Hematopoietic multipotent progenitor cell treated with erythropoietin and hydrocortisone succinate and interleukin-3 and kit ligand, for 17 days (in vitro differentiated cells): ENCODE results near the gene ATXN3.

ENCODE experiments used
- DNase-seq: peaks from one replicate; pipeline ENCODE4 v3.0.0-alpha.2; 2015; ENCODE audit warnings: low spot score

The ATXN3 gene

GRCh38 chr14:92106143-92106926 lies at the start of gene ATXN3:
Gene ATXN3, minus strand, starts transcription at chr14:92106582. Its CDS starts 30 bp downstream, at chr14:92106552.
- peak; percentile 98 for DNase-seq

- DNase-seq = no peak
Observed at GRCh38 chr14:92154283-92154942, 48.0 kb upstream of the ATXN3 start.

GRCh38 chr14:92153581-92153980 lies 47.2 kb upstream of the ATXN3 start:
- DNase-seq = no peak

- no peak for DNase-seq
Observed at GRCh38 chr14:92144708-92145107, 38.3 kb upstream of the ATXN3 start.

- no peak for DNase-seq
Observed at GRCh38 chr14:92143962-92144361, 37.6 kb upstream of the ATXN3 start.

GRCh38 chr14:92143309-92143708 lies 36.9 kb upstream of the ATXN3 start:
- no peak for DNase-seq

- peak; percentile 28 for DNase-seq
Observed at GRCh38 chr14:92135269-92135668, 28.9 kb upstream of the ATXN3 start.

- no peak for DNase-seq
Observed at GRCh38 chr14:92134456-92134855, 28.1 kb upstream of the ATXN3 start.

- DNase-seq = no peak
Observed at GRCh38 chr14:92122761-92123160, 16.4 kb upstream of the ATXN3 start.

GRCh38 chr14:92122351-92122677 lies 15.9 kb upstream of the ATXN3 start:
- peak; percentile 53 for DNase-seq

- DNase-seq = peak; percentile 90
Observed at GRCh38 chr14:92121670-92122350, 15.4 kb upstream of the ATXN3 start, which contains the start of the genes CPSF2 and NDUFB1. Gene CPSF2, plus strand, starts transcription at chr14:92121969. Its CDS starts 9,016 bp downstream, at chr14:92130985. Gene NDUFB1, minus strand, starts transcription at chr14:92121706. Its CDS starts 4,069 bp downstream, at chr14:92117637.

- DNase-seq = no peak
Observed at GRCh38 chr14:92121207-92121669, 14.9 kb upstream of the ATXN3 start.

GRCh38 chr14:92109490-92109889 lies 3.1 kb upstream of the ATXN3 start:
- no peak for DNase-seq

- DNase-seq = no peak
Observed at GRCh38 chr14:92108345-92109254, 2.2 kb upstream of the ATXN3 start.

- no peak for DNase-seq
Observed at GRCh38 chr14:92105893-92106142, 564 bp downstream of the ATXN3 start.

GRCh38 chr14:92105073-92105892 lies 1.1 kb downstream of the ATXN3 start:
- DNase-seq = no peak

- no peak for DNase-seq
Observed at GRCh38 chr14:92103363-92103989, 2.9 kb downstream of the ATXN3 start.

GRCh38 chr14:92099802-92100201 lies 6.6 kb downstream of the ATXN3 start:
- no peak for DNase-seq

- peak; percentile 55 for DNase-seq
Observed at GRCh38 chr14:92093320-92093719, 13.1 kb downstream of the ATXN3 start.

- no peak for DNase-seq
Observed at GRCh38 chr14:92088494-92088893, 17.9 kb downstream of the ATXN3 start.

GRCh38 chr14:92074555-92074954 lies 31.8 kb downstream of the ATXN3 start:
- no peak for DNase-seq
